SK-N-MC (cell line): Measurements from ENCODE around the gene NBEA.

Experiments used
- EZH2 ChIP-seq: fragments of 200-600 bp; sonication (generic); IDR thresholded peaks from one replicate; pipeline ENCODE4 v1.6.1; 2017; ENCODE audit warnings: antibody characterized with exemption
- POLR2AphosphoS5 ChIP-seq: IDR thresholded peaks from 2 replicates; pipeline ENCODE4 v1.6.1; 2012; ENCODE audit warnings: mild to moderate bottlenecking, low read depth, low read length, borderline replicate concordance

- TF ChIP-seq POLR2AphosphoS5 (no peak), EZH2 (no peak)
Measured at GRCh38 chr13:35039012-35039411, 96.9 kb downstream of the NBEA start.
